ENCODE data around the gene UBE2N.
"Not testable (repeated sequence)": the region's sequence is repeated elsewhere in the genome, so short reads cannot be mapped to it uniquely, and the experiment has no call there.

UBE2N gene

GRCh38 chr12:93426412-93426805 lies 15.3 kb downstream of the UBE2N start:
- Histone ChIP-seq H3K27me3 (ENCODE audit: control insufficient read depth in 1 of 2, insufficient read depth in 2 of 2, low read length in 2 of 2) (no peaks in the 10 kb centered on the region), H3K36me3 (ENCODE audit: insufficient read depth, low read length) (no peaks in the 10 kb centered on the region), H3K9ac (ENCODE audit: low read length) (no peak overlapping the region), H3K9me3 (ENCODE audit: low read length) (no peaks in the 10 kb centered on the region), H3K27ac (ENCODE audit: low read depth, low read length) (no peak overlapping the region), H3K4me1 (ENCODE audit: insufficient read depth, low read length) (peaks cover 56% of the 10 kb centered on the region), H3K4me3 (ENCODE audit: low read depth in 1 of 2, low read length in 2 of 2) (no peak overlapping the region)

DNA sequence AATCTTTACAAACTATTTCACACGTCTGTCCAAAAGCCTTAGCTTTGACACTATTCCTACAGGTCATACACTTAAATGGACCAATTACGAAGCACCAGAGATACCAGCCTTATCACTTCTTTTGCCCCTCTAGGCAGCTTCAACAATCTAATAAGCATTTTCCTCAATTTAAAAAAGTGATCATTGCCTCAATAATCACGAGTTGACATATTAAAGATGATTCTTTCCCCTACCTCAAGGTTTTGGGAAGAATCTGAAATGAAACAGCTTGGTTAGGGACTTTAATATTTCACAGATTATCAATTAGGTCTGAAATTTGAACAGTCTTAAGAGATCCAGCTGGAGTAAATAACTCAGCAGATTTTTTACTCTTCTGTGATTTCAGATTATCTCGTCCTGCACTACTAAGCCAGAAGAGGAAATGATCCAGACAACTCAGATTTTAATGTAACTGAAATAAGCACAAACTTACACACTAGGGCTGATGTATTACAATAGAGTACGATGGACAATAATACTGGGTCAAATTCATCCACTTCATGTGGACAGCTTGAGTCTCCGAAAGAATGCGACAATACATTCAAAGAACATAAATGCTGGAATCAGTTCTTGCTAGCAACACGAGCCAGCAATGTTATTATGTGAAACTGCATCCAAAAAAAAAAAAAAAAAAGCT lies 15.9 kb downstream of the UBE2N start:
- Histone ChIP-seq H3K4me3 (ENCODE audit: low read depth in 1 of 2, low read length in 2 of 2) (no peak overlapping the region), H3K9me3 (ENCODE audit: low read length) (no peaks in the 10 kb centered on the region), H3K36me3 (ENCODE audit: insufficient read depth, low read length) (no peaks in the 10 kb centered on the region), H3K9ac (ENCODE audit: low read length) (no peak overlapping the region), H3K27ac (ENCODE audit: low read depth, low read length) (no peak overlapping the region), H3K4me1 (ENCODE audit: insufficient read depth, low read length) (peaks cover 56% of the 10 kb centered on the region), H3K27me3 (ENCODE audit: control insufficient read depth in 1 of 2, insufficient read depth in 2 of 2, low read length in 2 of 2) (no peaks in the 10 kb centered on the region)

DNA sequence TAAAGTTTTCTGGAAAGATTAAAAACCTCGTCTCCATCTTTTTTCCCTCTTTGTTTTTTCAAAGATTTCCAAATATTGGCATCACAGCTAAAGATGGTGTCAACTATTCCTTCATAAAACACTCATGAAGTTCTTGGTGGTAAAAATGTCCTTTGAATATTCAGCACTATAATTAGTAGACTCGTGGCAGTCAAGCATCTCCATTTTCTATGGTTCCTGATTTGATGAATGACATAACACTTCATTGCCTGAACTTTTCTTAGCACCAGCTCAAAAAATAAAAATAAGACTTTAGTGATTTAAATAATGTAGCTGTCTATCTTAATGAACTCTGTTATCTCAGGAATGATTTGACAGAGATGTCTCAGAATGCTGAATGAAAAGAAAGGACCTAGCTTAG lies 19.7 kb downstream of the UBE2N start:
- Histone ChIP-seq H3K4me3 (ENCODE audit: low read depth in 1 of 2, low read length in 2 of 2) (no peak overlapping the region), H3K27me3 (ENCODE audit: control insufficient read depth in 1 of 2, insufficient read depth in 2 of 2, low read length in 2 of 2) (no peaks in the 10 kb centered on the region), H3K9me3 (ENCODE audit: low read length) (no peaks in the 10 kb centered on the region), H3K9ac (ENCODE audit: low read length) (no peak overlapping the region), H3K36me3 (ENCODE audit: insufficient read depth, low read length) (no peaks in the 10 kb centered on the region), H3K4me1 (ENCODE audit: insufficient read depth, low read length) (peaks cover 50% of the 10 kb centered on the region), H3K27ac (ENCODE audit: low read depth, low read length) (no peak overlapping the region)

DNA sequence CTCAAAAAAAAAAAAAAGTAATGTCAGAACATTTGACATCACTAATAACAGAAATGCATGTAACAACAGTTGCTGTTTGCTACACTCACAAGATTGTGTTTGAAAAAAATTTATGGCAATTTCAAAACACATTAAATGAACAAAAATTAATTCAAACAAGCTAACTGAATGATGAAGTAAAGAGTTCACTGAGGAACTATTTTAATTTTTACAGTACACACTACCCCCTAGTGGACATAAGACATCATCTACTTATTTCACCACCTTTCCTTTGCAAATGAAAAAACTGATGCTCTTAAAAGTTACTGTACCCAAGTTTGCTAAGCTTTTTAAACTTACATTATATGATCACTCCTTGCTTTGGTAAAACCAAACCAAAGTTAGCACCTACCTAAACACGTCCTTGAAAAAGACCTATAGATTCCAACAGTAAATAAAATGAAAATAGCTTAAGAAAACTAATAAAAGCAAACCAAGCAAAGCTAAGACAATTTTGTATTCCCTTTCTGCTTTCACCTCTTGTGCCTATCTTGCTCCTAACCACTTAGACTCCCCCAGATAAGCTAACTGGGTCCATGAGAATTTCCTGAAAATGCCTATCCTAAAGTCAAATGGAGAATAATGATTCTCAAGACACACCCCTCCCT lies 22.2 kb downstream of the UBE2N start:
- no peak overlapping the region for H3K27ac ChIP-seq (ENCODE audit: low read depth, low read length)
- H3K4me1 ChIP-seq (ENCODE audit: insufficient read depth, low read length), result peaks cover 34% of the 10 kb centered on the region
- no peaks in the 10 kb centered on the region for H3K27me3 ChIP-seq (ENCODE audit: control insufficient read depth in 1 of 2, insufficient read depth in 2 of 2, low read length in 2 of 2)
- no peak overlapping the region for H3K4me3 ChIP-seq (ENCODE audit: low read depth in 1 of 2, low read length in 2 of 2)
- no peaks in the 10 kb centered on the region for H3K36me3 ChIP-seq (ENCODE audit: insufficient read depth, low read length)
- no peak overlapping the region for H3K9ac ChIP-seq (ENCODE audit: low read length)
- no peaks in the 10 kb centered on the region for H3K9me3 ChIP-seq (ENCODE audit: low read length)

DNA sequence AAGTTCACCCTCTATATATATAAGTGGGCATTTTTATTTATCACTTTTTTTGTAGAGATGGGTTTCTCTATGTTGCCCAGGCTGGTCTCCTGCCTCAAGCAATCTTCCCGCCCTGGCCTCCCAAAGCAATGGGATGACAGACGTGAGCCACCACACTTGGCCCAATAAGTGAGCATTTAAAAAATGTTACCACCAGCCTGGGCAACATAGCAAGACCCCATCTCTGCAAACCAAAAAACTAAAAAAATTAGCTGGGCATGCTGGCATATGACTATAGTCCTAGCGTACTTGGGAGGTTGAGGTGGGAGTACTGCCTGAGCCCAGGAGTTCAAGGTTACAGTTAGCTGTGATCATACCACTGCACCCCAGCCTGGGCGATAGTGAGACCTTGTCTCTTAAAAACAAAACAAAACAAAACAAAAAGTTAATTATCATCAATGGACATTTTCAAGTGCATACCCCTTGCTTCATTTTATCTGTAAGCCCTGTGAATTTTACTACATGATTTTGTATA lies 23.7 kb downstream of the UBE2N start:
- no peaks in the 10 kb centered on the region for H3K27me3 ChIP-seq (ENCODE audit: control insufficient read depth in 1 of 2, insufficient read depth in 2 of 2, low read length in 2 of 2)
- no peak overlapping the region for H3K27ac ChIP-seq (ENCODE audit: low read depth, low read length)
- no peak overlapping the region for H3K4me3 ChIP-seq (ENCODE audit: low read depth in 1 of 2, low read length in 2 of 2)
- no peak overlapping the region for H3K9ac ChIP-seq (ENCODE audit: low read length)
- H3K4me1 ChIP-seq (ENCODE audit: insufficient read depth, low read length), result peaks cover 21% of the 10 kb centered on the region
- H3K9me3 ChIP-seq (ENCODE audit: low read length), result no peaks in the 10 kb centered on the region
- H3K36me3 ChIP-seq (ENCODE audit: insufficient read depth, low read length), result no peaks in the 10 kb centered on the region

GRCh38 chr12:93415723-93416464 lies 25.9 kb downstream of the UBE2N start:
- no peaks in the 10 kb centered on the region for H3K36me3 ChIP-seq (ENCODE audit: insufficient read depth, low read length)
- no peaks in the 10 kb centered on the region for H3K27me3 ChIP-seq (ENCODE audit: control insufficient read depth in 1 of 2, insufficient read depth in 2 of 2, low read length in 2 of 2)
- H3K4me3 ChIP-seq (ENCODE audit: low read depth in 1 of 2, low read length in 2 of 2), result no peak overlapping the region
- H3K9ac ChIP-seq (ENCODE audit: low read length), result no peak overlapping the region
- H3K4me1 ChIP-seq (ENCODE audit: insufficient read depth, low read length), result peaks cover 10% of the 10 kb centered on the region
- no peaks in the 10 kb centered on the region for H3K9me3 ChIP-seq (ENCODE audit: low read length)
- no peak overlapping the region for H3K27ac ChIP-seq (ENCODE audit: low read depth, low read length)

DNA sequence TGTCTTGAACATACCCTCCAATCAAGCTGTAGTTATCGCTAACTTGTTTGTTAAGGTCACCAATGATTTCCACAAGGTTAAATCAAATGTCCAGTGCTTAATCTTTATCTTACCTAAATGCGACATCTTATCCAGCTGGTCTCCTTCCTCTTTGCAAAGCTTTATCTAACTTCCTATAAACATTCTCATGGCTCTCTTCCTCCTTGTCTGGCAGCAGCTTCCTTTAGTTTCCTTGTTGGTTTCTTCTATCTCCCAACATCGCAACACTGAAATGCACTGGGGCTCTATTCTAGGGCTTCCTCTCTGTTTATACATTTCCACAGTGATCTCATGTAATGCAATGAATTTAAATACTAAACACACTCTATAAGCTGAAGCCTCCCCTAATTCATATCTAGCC lies 28.7 kb downstream of the UBE2N start:
- H3K27ac ChIP-seq (ENCODE audit: low read depth, low read length), result no peak overlapping the region
- H3K4me3 ChIP-seq (ENCODE audit: low read depth in 1 of 2, low read length in 2 of 2), result no peak overlapping the region

DNA sequence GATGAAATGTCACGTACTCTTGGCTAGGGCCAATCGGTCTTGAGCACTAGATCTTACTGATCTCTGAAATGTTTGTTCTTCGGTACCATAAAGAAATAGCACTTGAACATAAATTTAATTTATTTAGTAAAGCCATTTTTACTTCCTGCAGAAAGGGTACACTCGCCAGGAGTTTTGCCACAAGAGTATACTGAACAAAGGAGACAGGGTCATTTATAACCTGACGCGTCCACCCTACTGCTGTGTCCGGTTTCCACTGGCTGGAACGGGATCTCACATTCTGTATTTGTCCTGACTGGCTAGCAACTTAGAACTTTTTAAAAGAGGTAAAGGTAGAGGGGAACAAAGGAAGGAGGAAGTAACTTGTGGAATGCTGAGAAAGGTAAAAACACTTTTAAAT lies 29.4 kb downstream of the UBE2N start:
- not testable (repeated sequence) for H3K27ac ChIP-seq (ENCODE audit: low read depth, low read length); H3K4me1 ChIP-seq (ENCODE audit: insufficient read depth, low read length)

More for the DNA sequence above, 28.7 kb downstream of the UBE2N start:
- Histone ChIP-seq H3K4me1 (ENCODE audit: insufficient read depth, low read length) (peaks cover 10% of the 10 kb centered on the region), H3K27me3 (ENCODE audit: control insufficient read depth in 1 of 2, insufficient read depth in 2 of 2, low read length in 2 of 2) (no peaks in the 10 kb centered on the region), H3K9ac (ENCODE audit: low read length) (no peak overlapping the region), H3K36me3 (ENCODE audit: insufficient read depth, low read length) (peaks cover 12% of the 10 kb centered on the region), H3K9me3 (ENCODE audit: low read length) (no peaks in the 10 kb centered on the region)

GRCh38 chr12:93411060-93411459 lies 30.7 kb downstream of the UBE2N start:
- H3K9ac ChIP-seq (ENCODE audit: low read length); H3K4me3 ChIP-seq (ENCODE audit: low read depth in 1 of 2, low read length in 2 of 2); H3K27me3 ChIP-seq (ENCODE audit: control insufficient read depth in 1 of 2, insufficient read depth in 2 of 2, low read length in 2 of 2); H3K27ac ChIP-seq (ENCODE audit: low read depth, low read length); H3K4me1 ChIP-seq (ENCODE audit: insufficient read depth, low read length); H3K9me3 ChIP-seq (ENCODE audit: low read length): not testable (repeated sequence)
- H3K36me3 ChIP-seq (ENCODE audit: insufficient read depth, low read length), result peaks cover 19% of the 10 kb centered on the region

More for the DNA sequence above, 29.4 kb downstream of the UBE2N start:
- H3K4me3 ChIP-seq (ENCODE audit: low read depth in 1 of 2, low read length in 2 of 2); H3K9me3 ChIP-seq (ENCODE audit: low read length); H3K9ac ChIP-seq (ENCODE audit: low read length); H3K27me3 ChIP-seq (ENCODE audit: control insufficient read depth in 1 of 2, insufficient read depth in 2 of 2, low read length in 2 of 2): not testable (repeated sequence)
- H3K36me3 ChIP-seq (ENCODE audit: insufficient read depth, low read length), result peaks cover 16% of the 10 kb centered on the region

- not testable (repeated sequence) for H3K9me3 ChIP-seq (ENCODE audit: low read length); H3K27me3 ChIP-seq (ENCODE audit: control insufficient read depth in 1 of 2, insufficient read depth in 2 of 2, low read length in 2 of 2); H3K4me3 ChIP-seq (ENCODE audit: low read depth in 1 of 2, low read length in 2 of 2); H3K9ac ChIP-seq (ENCODE audit: low read length); H3K4me1 ChIP-seq (ENCODE audit: insufficient read depth, low read length); H3K27ac ChIP-seq (ENCODE audit: low read depth, low read length)
- H3K36me3 ChIP-seq (ENCODE audit: insufficient read depth, low read length), result peaks cover 19% of the 10 kb centered on the region
Measured at GRCh38 chr12:93409343-93410187, 32.2 kb downstream of the UBE2N start.

DNA sequence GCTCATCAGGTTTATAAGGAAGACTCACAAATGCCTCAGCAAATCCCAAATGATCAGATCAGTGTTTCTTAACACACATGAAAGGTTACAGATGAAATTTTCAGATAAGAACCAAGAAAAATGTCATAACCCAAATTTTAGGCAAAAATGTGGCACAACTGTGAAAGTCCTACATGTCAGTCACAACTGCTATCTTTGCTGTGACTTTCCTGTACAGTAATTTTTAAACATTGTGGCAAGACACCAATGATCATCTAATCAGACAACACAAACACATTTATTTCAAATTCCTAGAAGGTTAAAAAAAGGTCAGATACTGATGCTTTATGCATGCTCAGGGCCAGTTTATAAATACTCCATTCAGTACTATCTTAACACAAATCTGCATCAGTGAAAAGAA lies 32.9 kb downstream of the UBE2N start:
- Histone ChIP-seq H3K9me3 (ENCODE audit: low read length) (no peaks in the 10 kb centered on the region), H3K27ac (ENCODE audit: low read depth, low read length) (no peak overlapping the region), H3K9ac (ENCODE audit: low read length) (no peak overlapping the region), H3K4me3 (ENCODE audit: low read depth in 1 of 2, low read length in 2 of 2) (no peak overlapping the region), H3K36me3 (ENCODE audit: insufficient read depth, low read length) (peaks cover 19% of the 10 kb centered on the region), H3K4me1 (ENCODE audit: insufficient read depth, low read length) (no peaks in the 10 kb centered on the region), H3K27me3 (ENCODE audit: control insufficient read depth in 1 of 2, insufficient read depth in 2 of 2, low read length in 2 of 2) (no peaks in the 10 kb centered on the region)
